Neuronal stem cell (in vitro differentiated cells): Measurements from ENCODE around the gene CEP97.

Experiments used
- DNase-seq: peaks from one replicate; pipeline ENCODE4 v3.0.0-alpha.2; 2013; ENCODE audit warnings: low spot score
- H2AFZ ChIP-seq: one replicate; pipeline ENCODE4 v1.6.1; 2013; ENCODE audit warnings: mild to moderate bottlenecking, low read length, inconsistent platforms
- H2AK5ac ChIP-seq: 2 replicates; pipeline ENCODE4 v1.6.1; 2013; ENCODE audit warnings: low read depth, mild to moderate bottlenecking, inconsistent platforms, low read length, moderate library complexity, mixed read lengths
- H2BK120ac ChIP-seq: 2 replicates; pipeline ENCODE4 v1.6.1; 2013; ENCODE audit warnings: low read depth, mild to moderate bottlenecking, inconsistent platforms, low read length, moderate library complexity, mixed read lengths
- H2BK12ac ChIP-seq: one replicate; pipeline ENCODE4 v1.6.1; 2013; ENCODE audit warnings: low read length, inconsistent platforms
- H2BK15ac ChIP-seq: 2 replicates; pipeline ENCODE4 v1.6.1; 2013; ENCODE audit warnings: mild to moderate bottlenecking, low read length, inconsistent platforms, mixed read lengths
- H2BK5ac ChIP-seq: one replicate; pipeline ENCODE4 v1.6.1; 2013; ENCODE audit warnings: inconsistent platforms, mild to moderate bottlenecking, low read length, moderate library complexity
- H3K14ac ChIP-seq: one replicate; pipeline ENCODE4 v1.6.1; 2013; ENCODE audit warnings: low read length, inconsistent platforms
- H3K18ac ChIP-seq: 2 replicates; pipeline ENCODE4 v1.6.1; 2013; ENCODE audit warnings: low read length, inconsistent platforms
- H3K23ac ChIP-seq: 2 replicates; pipeline ENCODE4 v1.6.1; 2013; ENCODE audit warnings: low read depth, mild to moderate bottlenecking, mixed read lengths, low read length, inconsistent platforms; ENCODE audit not compliant: poor library complexity
- H3K27ac ChIP-seq: replicated peaks from 3 replicates; pipeline ENCODE4 v1.5.1; 2013; ENCODE audit warnings: low read length, inconsistent platforms
- H3K27me3 ChIP-seq, 3 experiments: 2 replicates each; pipeline ENCODE4 v1.6.1; 2013; ENCODE audit warnings: low read length in 3 of 3, mild to moderate bottlenecking in 2 of 3, inconsistent platforms in 1 of 3, low read depth in 1 of 3, mixed read lengths in 1 of 3, moderate library complexity in 1 of 3; ENCODE audit not compliant: control insufficient read depth in 3 of 3, insufficient read depth in 3 of 3
- H3K36me3 ChIP-seq, 2 donors: replicated peaks in 1 of 2; 2 replicates each; pipeline ENCODE4 v1.6.1; 2013; ENCODE audit warnings: low read length in 2 of 2; ENCODE audit not compliant: control insufficient read depth in 2 of 2, insufficient read depth in 2 of 2
- H3K4ac ChIP-seq: 2 replicates; pipeline ENCODE4 v1.6.1; 2013; ENCODE audit warnings: inconsistent platforms, mild to moderate bottlenecking, low read length, moderate library complexity
- H3K4me1 ChIP-seq, 2 donors: 1 replicate in 1 of 2; 2 replicates in 1 of 2; pipeline ENCODE4 v1.6.1; 2013; ENCODE audit warnings: low read length in 2 of 2, low read depth in 1 of 2; ENCODE audit not compliant: control insufficient read depth in 2 of 2, insufficient read depth in 1 of 2
- H3K4me2 ChIP-seq: one replicate; pipeline ENCODE4 v1.6.1; 2013; ENCODE audit warnings: mild to moderate bottlenecking, low read length, inconsistent platforms; ENCODE audit not compliant: insufficient read depth, poor library complexity, severe bottlenecking
- H3K4me3 ChIP-seq, 2 donors: 2 replicates each; pipeline ENCODE4 v1.5.1; 2013; ENCODE audit warnings: low read length in 2 of 2, mild to moderate bottlenecking in 2 of 2, inconsistent platforms in 1 of 2, moderate library complexity in 1 of 2
- H3K79me1 ChIP-seq: one replicate; pipeline ENCODE4 v1.6.1; 2013; ENCODE audit warnings: low read depth, mild to moderate bottlenecking, inconsistent platforms, low read length, moderate library complexity
- H3K9ac ChIP-seq: one replicate; pipeline ENCODE4 v1.6.1; 2013; ENCODE audit warnings: mild to moderate bottlenecking, low read depth, low read length, inconsistent platforms; ENCODE audit not compliant: poor library complexity
- H3K9me3 ChIP-seq, 2 donors: replicated peaks in 1 of 2; 2 replicates each; pipeline versions ENCODE3 to v1.6.1; 2013; ENCODE audit warnings: low read length in 2 of 2, mild to moderate bottlenecking in 2 of 2, inconsistent platforms in 1 of 2, low read depth in 1 of 2, mixed read lengths in 1 of 2, moderate library complexity in 1 of 2; ENCODE audit not compliant: control insufficient read depth in 2 of 2, insufficient read depth in 1 of 2
- H4K8ac ChIP-seq: one replicate; pipeline ENCODE4 v1.6.1; 2013; ENCODE audit warnings: low read depth, mild to moderate bottlenecking, inconsistent platforms, low read length, moderate library complexity
- H4K91ac ChIP-seq: one replicate; pipeline ENCODE4 v1.6.1; 2013; ENCODE audit warnings: low read length, low read depth, mild to moderate bottlenecking, inconsistent platforms; ENCODE audit not compliant: poor library complexity
- WGBS, 2 donors: extraction: QIAGEN DNeasy Blood & Tissue Kit; methylation state at CpG; one replicate each; pipeline ENCODE4 v1.1.7; 2013; ENCODE audit warnings: missing lambda C conversion rate in 2 of 2, mixed read lengths in 1 of 2; ENCODE audit not compliant: insufficient read length in 2 of 2, insufficient replicate concordance in 1 of 2; ENCODE audit errors: extremely low coverage in 2 of 2; 5-methylcytosine and 5-hydroxymethylcytosine counted together

Gene CEP97

GRCh38 chr3:101685050-101685400 is 39.4 kb upstream of the CEP97 start:
- H3K4ac ChIP-seq, result no peak overlapping the region
- H3K9ac ChIP-seq, result no peak overlapping the region
- H2BK15ac ChIP-seq, result no peak overlapping the region
- H2BK5ac ChIP-seq, result no peak overlapping the region
- H3K18ac ChIP-seq, result no peak overlapping the region
- peaks cover 23 to 61% of the 10 kb centered on the region in 2 donors for H3K36me3 ChIP-seq
- H4K8ac ChIP-seq, result no peak overlapping the region
- H3K4me1 ChIP-seq, result peaks cover 4 to 10% of the 10 kb centered on the region in 2 donors
- no peak overlapping the region for H3K23ac ChIP-seq
- peak overlapping the region; percentile 43 for H3K4me2 ChIP-seq
- H2AFZ ChIP-seq, result no peak overlapping the region
- no peak overlapping the region for H2AK5ac ChIP-seq
- no peak overlapping the region for H3K27ac ChIP-seq
- no peak overlapping the region for H2BK120ac ChIP-seq
- H3K9me3 ChIP-seq, result no peaks in the 10 kb centered on the region
- H2BK12ac ChIP-seq, result no peak overlapping the region
- no peaks in the 10 kb centered on the region for H3K79me1 ChIP-seq
- no peak for DNase-seq
- no peaks in the 10 kb centered on the region for H3K27me3 ChIP-seq
- no peak overlapping the region for H4K91ac ChIP-seq
- no peak overlapping the region for H3K14ac ChIP-seq
- H3K4me3 ChIP-seq, result peak overlapping the region in 1 of 2 donors; percentile 97

DNA sequence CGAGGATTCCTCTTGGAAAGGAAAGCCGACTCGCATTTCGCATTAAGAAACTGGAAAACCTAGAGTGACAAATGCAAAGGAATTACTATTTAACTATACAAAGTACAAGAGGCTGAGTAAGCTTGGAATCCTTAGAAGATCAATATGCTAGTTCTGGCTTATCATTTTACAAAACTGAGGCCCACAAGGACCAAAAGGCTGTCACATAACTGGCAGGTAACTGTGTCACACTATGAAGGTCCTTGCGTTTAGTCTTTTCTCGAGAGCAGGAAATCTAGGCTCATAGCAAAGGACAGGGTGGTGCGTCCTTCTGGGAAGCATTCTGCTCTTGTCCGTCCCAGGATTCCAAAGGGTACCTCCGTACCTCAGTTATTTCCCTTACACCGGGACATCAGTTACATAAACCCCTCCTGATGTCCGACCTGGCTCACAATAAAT is 38.5 kb upstream of the CEP97 start:
- no peaks in the 10 kb centered on the region for H3K27me3 ChIP-seq
- no peak for DNase-seq
- H3K27ac ChIP-seq, result no peak overlapping the region
- H3K18ac ChIP-seq, result peak overlapping the region; percentile 90
- H3K79me1 ChIP-seq, result no peaks in the 10 kb centered on the region
- peaks cover 4 to 10% of the 10 kb centered on the region in 2 donors for H3K4me1 ChIP-seq
- H3K23ac ChIP-seq, result no peak overlapping the region
- H4K8ac ChIP-seq, result no peak overlapping the region
- no peak overlapping the region for H2BK5ac ChIP-seq
- H3K9ac ChIP-seq, result peak overlapping the region; percentile 82
- H3K36me3 ChIP-seq, result peaks cover 17 to 52% of the 10 kb centered on the region in 2 donors
- H3K4ac ChIP-seq, result no peak overlapping the region
- peak overlapping the region; percentile 58 for H3K4me2 ChIP-seq
- H2BK120ac ChIP-seq, result no peak overlapping the region
- H2BK15ac ChIP-seq, result no peak overlapping the region
- H2AFZ ChIP-seq, result peak overlapping the region; percentile 85
- no peaks in the 10 kb centered on the region for H3K9me3 ChIP-seq
- no CpG with 5 or more reads among the region's 11 CpGs for WGBS, 2 donors
- no peak overlapping the region for H3K14ac ChIP-seq
- H3K4me3 ChIP-seq, result peak overlapping the region; percentile 97
- H2AK5ac ChIP-seq, result no peak overlapping the region
- no peak overlapping the region for H2BK12ac ChIP-seq
- H4K91ac ChIP-seq, result no peak overlapping the region

DNA sequence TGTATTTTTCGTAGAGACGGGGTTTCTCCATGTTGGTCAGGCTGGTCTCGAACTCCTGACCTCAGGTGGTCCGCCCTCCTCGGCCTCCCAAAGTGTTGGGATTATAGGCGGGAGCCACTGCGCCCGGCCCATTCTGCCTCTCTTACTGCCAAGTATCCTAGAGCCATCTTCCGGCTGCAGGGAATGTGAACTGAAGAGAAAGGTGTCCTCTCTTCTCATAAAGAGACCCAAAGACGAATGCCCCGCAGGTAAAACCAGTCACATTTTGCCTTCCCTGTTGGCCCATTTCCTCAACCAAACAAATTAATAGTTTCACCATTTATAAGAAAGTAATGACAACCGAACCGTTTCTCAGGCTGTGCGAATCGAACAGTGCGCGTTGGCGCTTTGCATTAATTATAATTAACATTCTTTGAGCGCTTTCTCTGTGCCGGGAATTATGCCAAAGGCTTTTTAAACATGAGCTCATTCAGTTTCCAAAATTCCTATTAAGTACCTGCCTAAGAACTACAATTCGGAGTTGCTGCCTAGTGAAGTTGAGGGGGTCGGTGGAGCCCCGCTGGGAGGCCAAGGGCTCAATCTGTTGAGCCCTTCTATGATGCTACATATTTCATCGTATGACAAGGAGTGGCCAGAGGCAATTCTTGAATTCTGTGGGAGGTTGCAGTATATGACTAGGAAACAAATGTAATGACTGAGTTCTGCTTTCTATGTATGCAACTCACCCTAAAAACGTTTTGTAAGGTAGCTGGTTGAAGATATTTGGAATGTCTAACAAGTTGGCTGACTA is 37.1 kb upstream of the CEP97 start:
- Histone ChIP-seq H3K23ac (no peak overlapping the region), H2BK15ac (no peak overlapping the region), H3K36me3 (peaks cover 6 to 38% of the 10 kb centered on the region in 2 donors), H3K9me3 (no peaks in the 10 kb centered on the region), H2BK5ac (no peak overlapping the region), H3K4me2 (peak overlapping the region; percentile 31), H3K14ac (no peak overlapping the region), H4K8ac (no peak overlapping the region), H3K4me3 (peak overlapping the region in 1 of 2 donors; percentile 97), H2BK12ac (no peak overlapping the region), H3K27me3 (no peaks in the 10 kb centered on the region), H2AFZ (peak overlapping the region; percentile 65), H3K4ac (no peak overlapping the region), H3K4me1 (peaks cover 4 to 10% of the 10 kb centered on the region in 2 donors), H2BK120ac (no peak overlapping the region), H3K79me1 (no peaks in the 10 kb centered on the region), H3K18ac (no peak overlapping the region), H4K91ac (no peak overlapping the region), H3K27ac (no peak overlapping the region), H2AK5ac (no peak overlapping the region), H3K9ac (no peak overlapping the region)
- no CpG with 5 or more reads among the region's 25 CpGs for WGBS, 2 donors
- no peak for DNase-seq

DNA sequence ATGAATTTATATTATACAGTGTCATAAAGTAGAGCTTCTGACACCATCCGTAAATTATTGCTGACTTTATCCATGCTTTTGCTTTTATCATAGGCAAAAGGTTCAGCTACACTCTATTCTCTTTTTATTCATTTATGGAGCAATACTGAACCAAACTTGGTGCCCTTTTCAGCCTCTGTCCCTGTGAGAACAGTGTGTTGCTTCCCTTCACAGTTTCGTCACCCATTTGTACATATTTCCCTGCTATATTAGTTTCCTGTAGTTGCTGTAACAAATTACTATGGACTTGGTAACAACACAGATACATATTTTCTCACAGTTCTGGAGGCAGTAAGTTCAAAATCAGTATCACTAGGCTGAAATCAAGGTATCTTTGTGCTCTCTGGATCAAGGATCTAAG is 35.1 kb upstream of the CEP97 start:
- no peak for DNase-seq
- no peaks in the 10 kb centered on the region for H3K9me3 ChIP-seq
- no peak overlapping the region for H2AK5ac ChIP-seq
- H3K27me3 ChIP-seq, result no peaks in the 10 kb centered on the region
- H3K4me3 ChIP-seq, result no peak overlapping the region
- H3K79me1 ChIP-seq, result no peaks in the 10 kb centered on the region
- no peak overlapping the region for H3K9ac ChIP-seq
- no peak overlapping the region for H3K4ac ChIP-seq
- no peak overlapping the region for H3K14ac ChIP-seq
- H2BK12ac ChIP-seq, result no peak overlapping the region
- WGBS, 2 donors, result no CpG with 5 or more reads among the region's 2 CpGs
- no peak overlapping the region for H3K4me2 ChIP-seq
- H3K27ac ChIP-seq, result no peak overlapping the region
- H4K91ac ChIP-seq, result no peak overlapping the region
- H3K23ac ChIP-seq, result no peak overlapping the region
- no peak overlapping the region for H3K18ac ChIP-seq
- H2BK5ac ChIP-seq, result no peak overlapping the region
- peaks cover 3 to 18% of the 10 kb centered on the region in 2 donors for H3K36me3 ChIP-seq
- no peak overlapping the region for H4K8ac ChIP-seq
- no peak overlapping the region for H2BK120ac ChIP-seq
- no peak overlapping the region for H2AFZ ChIP-seq
- peaks cover 4 to 9% of the 10 kb centered on the region in 2 donors for H3K4me1 ChIP-seq
- no peak overlapping the region for H2BK15ac ChIP-seq
